Ishikawa (cell line): ENCODE results near the gene REXO5.

Experiments used
- CEBPB ChIP-seq: IDR thresholded peaks from 2 replicates; pipeline ENCODE4 v1.6.1; 2012
- CREB1 ChIP-seq: IDR thresholded peaks from 2 replicates; pipeline ENCODE4 v1.6.1; 2012; ENCODE audit warnings: low read depth
- EP300 ChIP-seq: IDR thresholded peaks from 2 replicates; pipeline ENCODE4 v1.6.1; 2012; ENCODE audit warnings: borderline replicate concordance
- MAX ChIP-seq: IDR thresholded peaks from 2 replicates; pipeline ENCODE4 v1.6.1; 2012
- TAF1 ChIP-seq: IDR thresholded peaks from 2 replicates; pipeline ENCODE4 v1.6.1; 2012; ENCODE audit warnings: low read depth, mild to moderate bottlenecking
- TCF12 ChIP-seq: IDR thresholded peaks from 2 replicates; pipeline ENCODE4 v1.6.1; 2012; ENCODE audit warnings: low read depth
- TEAD4 ChIP-seq: IDR thresholded peaks from 2 replicates; pipeline ENCODE4 v1.6.1; 2012
- ZBTB7A ChIP-seq: IDR thresholded peaks from 2 replicates; pipeline ENCODE4 v1.6.1; 2012; ENCODE audit warnings: low read depth

DNA sequence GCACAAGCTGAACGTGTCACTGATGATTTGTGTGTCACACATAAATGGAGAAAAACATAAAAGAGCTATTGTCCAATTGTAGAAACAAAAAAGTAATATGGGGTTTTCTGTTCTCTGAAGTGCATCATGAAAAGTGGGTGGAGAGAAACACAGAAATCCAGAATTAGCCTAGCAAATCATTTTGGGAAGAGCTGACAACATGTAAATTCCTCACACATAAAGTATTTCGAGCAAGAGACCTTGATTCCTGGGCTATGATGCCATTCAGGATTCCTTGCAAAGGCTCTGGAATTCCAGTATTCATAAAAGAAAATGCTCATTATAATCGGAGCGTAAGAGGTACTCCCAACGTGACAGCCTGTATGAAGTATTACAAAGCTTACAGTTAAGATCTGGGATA lies 92.7 kb downstream of the REXO5 start:
- TF ChIP-seq ZBTB7A (no peak), CEBPB (no peak), TAF1 (no peak), MAX (no peak), TCF12 (no peak), EP300 (no peak), CREB1 (no peak), TEAD4 (no peak)
